Breast epithelium (tissue), 4 donors: ENCODE measurements around the gene ACP4. TPM values are rescaled to one million over a fixed set of nuclear protein-coding genes. Genes with fewer than 3 reads are reported as not detected.
"Not testable (repeated sequence)": the region's sequence is repeated elsewhere in the genome, so short reads cannot be mapped to it uniquely, and the experiment has no call there.

ENCODE experiments used
- DNase-seq, 2 donors: peaks; one replicate each; pipeline ENCODE4 v3.0.0-alpha.2; 2019; ENCODE audit warnings: low spot score in 2 of 2
- H3K27ac ChIP-seq, 2 donors: fragments of 200-600 bp; sonication (generic) in 1 of 2; one replicate each; pipeline ENCODE4 v1.5.1; 2016 to 2019; ENCODE audit warnings: mild to moderate bottlenecking in 1 of 2
- H3K27me3 ChIP-seq, 2 donors: fragments of 200-600 bp; sonication (generic) in 1 of 2; one replicate each; pipeline versions ENCODE4 v1.5.1 to v1.6.0; 2017 to 2019; ENCODE audit warnings: control low read depth in 1 of 2, mild to moderate bottlenecking in 1 of 2
- H3K36me3 ChIP-seq: fragments of 200-600 bp; one replicate; pipeline ENCODE4 v1.5.1; 2019
- H3K4me1 ChIP-seq, 2 donors: fragments of 200-600 bp; sonication (generic); one replicate each; pipeline ENCODE4 v1.5.1; 2016 to 2019; ENCODE audit warnings: control low read depth in 1 of 2
- H3K4me3 ChIP-seq, 3 donors: fragments of 200-600 bp; sonication (generic); 1 replicate in 2 of 3; 2 replicates in 1 of 3; pipeline ENCODE4 v1.5.1; 2016 to 2019; ENCODE audit warnings: mild to moderate bottlenecking in 3 of 3, moderate library complexity in 2 of 3
- H3K9me3 ChIP-seq, 2 donors: fragments of 200-600 bp; sonication (generic) in 1 of 2; one replicate each; pipeline ENCODE4 v1.5.1; 2016 to 2019; ENCODE audit warnings: control low read depth in 1 of 2
- POLR2A ChIP-seq: fragments of 450-650 bp; IDR thresholded peaks from one replicate; pipeline ENCODE4 v1.6.1; 2016; ENCODE audit warnings: antibody characterized with exemption, mild to moderate bottlenecking, moderate library complexity
- POLR2AphosphoS5 ChIP-seq, 3 donors: sonication (generic); formaldehyde crosslinking; IDR thresholded peaks; one replicate each; pipeline ENCODE4 v1.6.1; 2017; ENCODE audit warnings: antibody characterized with exemption in 3 of 3
- intact Hi-C: fragments of 100-400 bp; cut with DNase I; formaldehyde crosslinking; loops from one replicate; pipeline ENCODE4 v1.15.1; 2023; ENCODE audit warnings: low total_unique reads
- total RNA-seq, 3 donors: library from RNA; depleted of rRNA; stranded (reverse); fragments of >200 nt; gene quantifications; one replicate each; pipeline ENCODE4 v1.1.0, GENCODE V29; 2016
- TF ChIP-seq, protein P1 (sequence below), 3 donors: fragments of 450-650 bp; IDR thresholded peaks; one replicate each; pipeline ENCODE4 v1.5.1; 2016 to 2017; ENCODE audit warnings: antibody characterized with exemption in 3 of 3, mild to moderate bottlenecking in 3 of 3, moderate library complexity in 3 of 3

The ACP4 gene
- total RNA-seq, 3 donors from 2014 or later, result not detected

GRCh38 chr19:50804420-50805272, 14.4 kb downstream of the ACP4 start:
- Histone ChIP-seq H3K27ac (peak overlapping the region; percentile 95 to 97), H3K4me3 (peak overlapping the region; percentile 78 to 98 (median 97)), H3K36me3 (no peaks in the 10 kb centered on the region), H3K9me3 (no peaks in the 10 kb centered on the region), H3K4me1 (peaks cover 0 to 6% of the 10 kb centered on the region in 2 donors), H3K27me3 (no peaks in the 10 kb centered on the region)
- DNase-seq, result peak; percentile 98
- intact Hi-C loops, result no loop called here
- TF ChIP-seq POLR2AphosphoS5 (IDR thresholded peaks at IDR 0.05) (peak; percentile 85 to 96 (median 89)), POLR2A (no peak)
- TF ChIP-seq, protein P1, sequence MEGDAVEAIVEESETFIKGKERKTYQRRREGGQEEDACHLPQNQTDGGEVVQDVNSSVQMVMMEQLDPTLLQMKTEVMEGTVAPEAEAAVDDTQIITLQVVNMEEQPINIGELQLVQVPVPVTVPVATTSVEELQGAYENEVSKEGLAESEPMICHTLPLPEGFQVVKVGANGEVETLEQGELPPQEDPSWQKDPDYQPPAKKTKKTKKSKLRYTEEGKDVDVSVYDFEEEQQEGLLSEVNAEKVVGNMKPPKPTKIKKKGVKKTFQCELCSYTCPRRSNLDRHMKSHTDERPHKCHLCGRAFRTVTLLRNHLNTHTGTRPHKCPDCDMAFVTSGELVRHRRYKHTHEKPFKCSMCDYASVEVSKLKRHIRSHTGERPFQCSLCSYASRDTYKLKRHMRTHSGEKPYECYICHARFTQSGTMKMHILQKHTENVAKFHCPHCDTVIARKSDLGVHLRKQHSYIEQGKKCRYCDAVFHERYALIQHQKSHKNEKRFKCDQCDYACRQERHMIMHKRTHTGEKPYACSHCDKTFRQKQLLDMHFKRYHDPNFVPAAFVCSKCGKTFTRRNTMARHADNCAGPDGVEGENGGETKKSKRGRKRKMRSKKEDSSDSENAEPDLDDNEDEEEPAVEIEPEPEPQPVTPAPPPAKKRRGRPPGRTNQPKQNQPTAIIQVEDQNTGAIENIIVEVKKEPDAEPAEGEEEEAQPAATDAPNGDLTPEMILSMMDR (IDR thresholded peaks at IDR 0.05), result peak in 1 of 3 donors; percentile 19

- no peak overlapping the region for H3K27ac ChIP-seq
- H3K4me3 ChIP-seq, result no peak overlapping the region
- no peak for DNase-seq
- H3K9me3 ChIP-seq, result no peaks in the 10 kb centered on the region
- H3K36me3 ChIP-seq, result no peaks in the 10 kb centered on the region
- intact Hi-C loops, result no loop called here
- TF ChIP-seq POLR2AphosphoS5 (IDR thresholded peaks at IDR 0.05) (no peak), POLR2A (no peak)
- TF ChIP-seq, protein P1 (IDR thresholded peaks at IDR 0.05), result no peak
- no peaks in the 10 kb centered on the region for H3K27me3 ChIP-seq
- no peaks in the 10 kb centered on the region for H3K4me1 ChIP-seq
These were observed 18.6 kb downstream of the ACP4 start for GRCh38 chr19:50808856-50809255.

DNA sequence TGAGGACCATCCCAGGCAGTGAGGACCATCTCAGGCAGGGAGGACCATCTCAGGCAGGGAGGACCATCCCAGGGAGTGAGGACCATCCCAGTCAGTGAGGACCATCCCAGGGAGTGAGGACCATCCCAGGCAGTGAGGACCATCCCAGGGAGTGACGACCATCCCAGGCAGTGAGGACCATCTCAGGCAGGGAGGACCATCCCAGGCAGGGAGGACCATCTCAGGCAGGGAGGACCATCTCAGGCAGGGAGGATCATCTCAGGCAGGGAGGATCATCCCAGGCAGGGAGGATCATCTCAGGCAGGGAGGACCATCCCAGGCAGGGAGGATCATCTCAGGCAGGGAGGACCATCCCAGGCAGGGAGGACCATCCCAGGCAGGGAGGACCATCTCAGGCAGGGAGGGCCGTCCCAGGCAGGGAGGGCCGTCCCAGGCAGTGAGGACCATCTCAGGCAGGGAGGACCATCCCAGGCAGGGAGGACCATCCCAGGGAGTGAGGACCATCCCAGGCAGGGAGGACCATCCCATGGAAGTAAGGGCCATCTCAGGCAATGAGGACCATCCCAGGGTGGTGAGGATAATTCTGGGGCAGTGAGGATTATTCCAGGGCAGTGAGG, 21.5 kb downstream of the ACP4 start:
- H3K36me3 ChIP-seq, H3K27ac ChIP-seq, DNase-seq, H3K27me3 ChIP-seq, H3K4me3 ChIP-seq, H3K9me3 ChIP-seq, H3K4me1 ChIP-seq, intact Hi-C loops: not testable (repeated sequence)

DNA sequence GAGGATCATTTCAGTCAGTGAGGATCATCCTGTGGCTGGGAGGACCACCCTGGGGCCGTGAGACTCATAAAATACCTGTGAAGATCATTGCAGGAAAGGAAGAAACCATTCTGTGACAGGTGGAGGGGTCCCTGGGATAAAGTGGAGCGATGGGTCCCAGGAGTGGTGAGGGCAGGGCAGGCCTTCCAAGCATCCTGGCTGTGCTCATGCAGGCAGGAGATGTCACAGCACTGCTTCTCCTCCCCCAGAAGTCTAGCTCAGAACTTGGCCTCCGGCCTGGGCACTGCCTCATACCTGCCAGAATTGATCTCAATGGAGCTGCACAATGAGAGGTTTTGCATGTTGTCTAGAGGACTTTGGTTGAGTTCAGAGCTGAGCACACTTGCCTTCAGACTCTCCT, 22.3 kb downstream of the ACP4 start:
- no peaks in the 10 kb centered on the region for H3K4me1 ChIP-seq
- no peak for DNase-seq
- H3K27ac ChIP-seq, result no peak overlapping the region
- H3K36me3 ChIP-seq, result no peaks in the 10 kb centered on the region
- intact Hi-C loops, result no loop called here
- no peaks in the 10 kb centered on the region for H3K9me3 ChIP-seq
- TF ChIP-seq POLR2AphosphoS5 (IDR thresholded peaks at IDR 0.05), result no peak
- TF ChIP-seq, protein P1 (IDR thresholded peaks at IDR 0.05), result no peak
- TF ChIP-seq POLR2A, result no peak
- peaks cover 0 to 11% of the 10 kb centered on the region in 2 donors for H3K27me3 ChIP-seq
- no peak overlapping the region for H3K4me3 ChIP-seq

GRCh38 chr19:50814883-50815282, 24.7 kb downstream of the ACP4 start:
- H3K27ac ChIP-seq, result no peak overlapping the region
- intact Hi-C loops, result no loop called here
- no peaks in the 10 kb centered on the region for H3K9me3 ChIP-seq
- H3K4me3 ChIP-seq, result no peak overlapping the region
- no peaks in the 10 kb centered on the region for H3K4me1 ChIP-seq
- no peak for DNase-seq
- H3K36me3 ChIP-seq, result no peaks in the 10 kb centered on the region
- TF ChIP-seq, protein P1 (IDR thresholded peaks at IDR 0.05), result no peak
- TF ChIP-seq POLR2A, result no peak
- TF ChIP-seq POLR2AphosphoS5 (IDR thresholded peaks at IDR 0.05), result no peak
- H3K27me3 ChIP-seq, result peaks cover 0 to 31% of the 10 kb centered on the region in 2 donors
